HG03439 (cell line): ENCODE results near the gene GUCY2F.

ENCODE experiments used
- ATAC-seq: cut with Tn5 transposase; IDR thresholded peaks from one replicate; pipeline ENCODE4 v1.9.1; 2021; ENCODE audit warnings: mild to moderate bottlenecking, moderate library complexity; ENCODE audit not compliant: unreplicated experiment

Gene GUCY2F

DNA sequence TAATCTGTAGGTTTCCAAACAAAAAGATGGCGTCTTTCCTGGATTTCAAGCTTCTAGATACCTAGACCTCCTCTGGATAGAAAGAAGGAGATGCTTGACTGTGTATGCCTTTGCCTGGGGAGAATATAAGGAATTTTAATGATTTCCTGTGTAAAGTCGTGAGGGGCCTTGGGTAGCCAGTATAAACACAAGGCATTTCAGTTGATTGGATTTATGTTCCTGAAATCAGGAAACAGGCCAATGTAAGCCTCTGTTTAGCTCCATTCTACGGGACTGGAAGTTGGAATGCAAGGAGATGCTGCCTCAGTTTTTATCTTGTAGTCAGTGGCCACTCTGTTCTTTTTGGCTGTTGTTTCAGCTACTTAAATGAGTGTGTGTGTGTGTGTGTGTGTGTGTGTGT, 137.2 kb downstream of the GUCY2F start:
- ATAC-seq: no peak

DNA sequence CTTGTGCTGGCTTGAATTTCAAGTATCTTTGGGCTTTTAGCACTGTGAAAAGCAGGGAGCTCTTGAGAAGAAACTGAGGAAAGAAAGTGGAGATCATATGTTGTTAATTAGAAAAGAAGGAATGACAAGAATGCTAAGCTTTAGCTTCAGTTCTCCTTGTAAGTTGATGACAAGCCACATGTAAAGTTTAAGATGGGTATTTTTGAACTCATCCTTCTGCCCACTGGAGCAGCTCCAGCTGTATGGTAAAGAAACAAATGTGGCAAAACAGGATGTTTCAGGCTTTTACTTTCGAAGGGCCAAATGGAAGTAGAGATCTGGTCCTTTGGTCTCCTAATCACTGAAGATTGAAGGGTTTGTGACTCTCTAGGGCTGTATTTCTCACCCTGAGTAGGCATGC, 137.8 kb downstream of the GUCY2F start:
- no peak for ATAC-seq

DNA sequence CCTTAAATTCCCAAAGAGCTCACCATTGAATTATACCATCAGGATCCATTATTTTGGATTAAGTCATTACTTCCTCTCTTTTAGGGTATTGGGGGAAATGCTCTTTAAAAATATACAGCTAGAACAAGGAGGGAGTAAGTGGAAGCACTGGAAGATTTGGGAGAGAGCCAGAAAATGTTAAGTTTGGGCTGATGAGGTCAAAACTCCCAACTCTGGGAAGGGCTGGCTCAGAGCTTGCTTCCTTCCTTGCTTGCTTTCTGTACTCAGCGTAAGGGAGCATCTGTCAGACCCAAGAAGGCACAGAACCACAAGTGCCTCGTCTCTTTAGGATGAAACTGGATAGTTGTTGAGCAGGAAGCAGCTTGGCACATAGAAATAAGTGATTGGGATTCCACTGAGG, 138.2 kb downstream of the GUCY2F start:
- no peak for ATAC-seq

DNA sequence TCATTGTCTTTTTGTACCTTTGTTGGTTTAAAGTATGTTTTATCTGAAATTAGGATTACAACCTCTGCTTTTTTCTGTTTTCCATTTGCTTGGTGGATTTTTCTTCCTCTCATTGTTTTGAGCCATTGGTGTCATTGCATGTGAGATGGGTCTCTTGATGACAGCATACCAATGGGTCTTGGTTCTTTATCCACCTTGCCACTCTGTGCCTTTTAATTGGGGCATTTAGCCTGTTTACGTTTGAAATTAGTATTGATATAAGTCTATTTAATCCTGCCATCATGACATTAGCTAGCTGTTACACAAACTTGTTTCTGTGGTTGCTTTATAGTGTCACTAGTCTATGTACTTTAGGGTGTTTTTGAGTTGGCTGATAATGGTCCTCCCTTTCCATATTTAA, 145.7 kb downstream of the GUCY2F start:
- ATAC-seq: no peak

DNA sequence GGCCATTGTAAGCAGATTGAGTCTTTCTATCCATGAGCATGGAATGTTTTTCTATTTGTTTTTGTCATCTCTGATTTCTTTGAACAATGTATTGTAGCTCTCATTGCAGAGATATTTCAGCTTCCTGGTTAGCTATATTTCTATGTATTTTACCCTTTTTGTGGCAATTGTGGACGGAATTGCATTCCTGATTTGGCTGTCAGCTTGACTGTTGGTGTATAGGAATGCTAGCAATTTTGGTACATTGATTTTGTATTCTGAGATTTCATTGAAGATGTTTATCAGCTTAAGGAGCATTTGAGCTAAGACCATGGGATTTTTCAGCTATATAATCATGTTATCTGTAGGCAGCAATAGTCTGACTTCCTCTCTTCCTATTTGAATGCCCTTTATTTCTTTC, 154.6 kb downstream of the GUCY2F start:
- no peak for ATAC-seq
